ENCODE data around the gene RIC1.
"Not testable (repeated sequence)": the region's sequence is repeated elsewhere in the genome, so short reads cannot be mapped to it uniquely, and the experiment has no call there.

GRCh38 chr9:5581706-5582105 is 47.2 kb upstream of the RIC1 start:
- not testable (repeated sequence) for TF ChIP-seq POLR2A (IDR thresholded peaks at IDR 0.05); CTCF (IDR thresholded peaks at IDR 0.05 in 4 of 5, conservative IDR thresholded peaks at IDR 0.05 in 1 of 5)
